Left ventricle myocardium inferior (tissue), 1 donor: ENCODE data around the gene TSPEAR. TPM values are rescaled to one million over a fixed set of nuclear protein-coding genes. Genes with fewer than 3 reads are reported as not detected.

Experiments used
- DNase-seq: peaks from one replicate; pipeline ENCODE4 v3.0.0-alpha.2; 2020
- H3K27ac ChIP-seq: fragments of 200-600 bp; replicated peaks from 2 replicates; pipeline ENCODE4 v1.8.0; 2021
- H3K27me3 ChIP-seq: fragments of 200-600 bp; 2 replicates; pipeline ENCODE4 v1.8.0; 2021; ENCODE audit warnings: low read depth
- H3K36me3 ChIP-seq: fragments of 200-600 bp; 2 replicates; pipeline ENCODE4 v1.8.0; 2021
- H3K4me1 ChIP-seq: fragments of 200-600 bp; 2 replicates; pipeline ENCODE4 v1.8.0; 2021
- H3K4me3 ChIP-seq: fragments of 200-600 bp; 2 replicates; pipeline ENCODE4 v1.8.0; 2021; ENCODE audit warnings: mild to moderate bottlenecking, moderate library complexity
- H3K9me3 ChIP-seq: fragments of 200-600 bp; replicated peaks from 2 replicates; pipeline ENCODE4 v1.8.0; 2021
- intact Hi-C: fragments of 100-400 bp; cut with micrococcal nuclease; formaldehyde crosslinking; loops from one replicate; pipeline ENCODE4 v1.11.0; 2022
- total RNA-seq: library from RNA; stranded (reverse); fragmentation: NEBNext Ultra II Directional; extraction: Animal tissue kit (Norgen Biotek cat#: 25700); gene quantifications from one replicate; pipeline ENCODE4 v1.2.1, GENCODE V29; 2021
- TF ChIP-seq, protein P1 (sequence below): fragments of 200-600 bp; IDR thresholded peaks from 2 replicates; pipeline ENCODE4 v1.8.0; 2021; ENCODE audit warnings: antibody characterized with exemption, mild to moderate bottlenecking, borderline replicate concordance
- donor health status: DM: no; HTN: yes; CAD: no; lungs with severe emphysema.

TSPEAR gene
- total RNA-seq, 1 donor from 2014 or later = 3.3 TPM

DNA sequence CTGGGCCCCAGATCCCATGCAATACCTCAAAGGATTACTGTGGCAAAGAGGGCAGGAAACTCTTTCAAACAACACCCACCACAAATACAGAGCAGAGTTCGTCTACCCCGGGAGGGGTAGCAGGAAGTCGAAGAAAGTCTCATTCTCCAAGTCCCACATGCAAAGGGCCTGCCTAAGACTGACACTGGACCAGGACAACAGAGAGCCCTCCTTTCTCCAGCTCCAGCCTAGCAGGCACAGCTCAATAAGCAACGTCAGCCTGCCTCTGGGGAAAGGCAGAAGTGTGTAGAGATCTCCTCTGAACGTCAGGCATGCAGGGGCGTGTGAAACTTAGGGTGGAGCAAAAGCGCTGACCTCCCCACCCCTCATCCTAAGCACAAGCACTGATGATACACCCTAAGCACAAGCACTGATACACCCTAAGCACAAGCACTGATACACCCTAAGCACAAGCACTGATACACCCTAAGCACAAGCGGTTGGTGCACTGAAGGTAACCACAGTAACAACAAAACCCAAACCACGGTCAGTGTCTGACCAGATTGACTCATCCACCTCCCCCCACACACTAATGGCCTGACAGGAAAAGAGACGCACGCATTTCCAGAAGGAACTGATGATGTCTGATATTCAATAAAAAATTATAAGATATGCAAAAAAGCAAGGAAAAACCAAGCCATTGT lies 52.3 kb downstream of the TSPEAR start:
- Histone ChIP-seq H3K4me1 (no peaks in the 10 kb centered on the region), H3K4me3 (no peak overlapping the region), H3K9me3 (peaks cover 25% of the 10 kb centered on the region), H3K36me3 (no peaks in the 10 kb centered on the region), H3K27ac (no peak overlapping the region), H3K27me3 (peaks cover 14% of the 10 kb centered on the region)
- intact Hi-C loops = no loop called here
- TF ChIP-seq, protein P1, sequence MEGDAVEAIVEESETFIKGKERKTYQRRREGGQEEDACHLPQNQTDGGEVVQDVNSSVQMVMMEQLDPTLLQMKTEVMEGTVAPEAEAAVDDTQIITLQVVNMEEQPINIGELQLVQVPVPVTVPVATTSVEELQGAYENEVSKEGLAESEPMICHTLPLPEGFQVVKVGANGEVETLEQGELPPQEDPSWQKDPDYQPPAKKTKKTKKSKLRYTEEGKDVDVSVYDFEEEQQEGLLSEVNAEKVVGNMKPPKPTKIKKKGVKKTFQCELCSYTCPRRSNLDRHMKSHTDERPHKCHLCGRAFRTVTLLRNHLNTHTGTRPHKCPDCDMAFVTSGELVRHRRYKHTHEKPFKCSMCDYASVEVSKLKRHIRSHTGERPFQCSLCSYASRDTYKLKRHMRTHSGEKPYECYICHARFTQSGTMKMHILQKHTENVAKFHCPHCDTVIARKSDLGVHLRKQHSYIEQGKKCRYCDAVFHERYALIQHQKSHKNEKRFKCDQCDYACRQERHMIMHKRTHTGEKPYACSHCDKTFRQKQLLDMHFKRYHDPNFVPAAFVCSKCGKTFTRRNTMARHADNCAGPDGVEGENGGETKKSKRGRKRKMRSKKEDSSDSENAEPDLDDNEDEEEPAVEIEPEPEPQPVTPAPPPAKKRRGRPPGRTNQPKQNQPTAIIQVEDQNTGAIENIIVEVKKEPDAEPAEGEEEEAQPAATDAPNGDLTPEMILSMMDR = no peak
- no peak for DNase-seq

DNA sequence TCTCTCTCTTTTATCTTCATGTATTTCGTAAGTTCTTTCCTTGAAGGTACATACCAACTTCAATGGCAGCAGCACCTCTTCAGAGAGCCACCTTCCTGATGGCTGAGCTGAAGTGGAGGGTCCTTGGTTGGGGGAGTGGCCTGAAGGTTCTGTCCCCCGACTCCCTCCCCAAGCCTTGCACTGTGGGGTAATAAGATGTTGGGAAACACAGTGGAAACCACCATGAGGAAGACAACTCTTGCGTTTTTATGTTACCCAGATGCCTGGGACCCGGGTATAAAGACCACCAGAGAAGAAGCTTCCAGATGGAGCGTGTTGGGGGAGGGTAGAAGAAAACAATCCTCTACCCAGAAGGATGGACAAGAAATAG lies 52.8 kb downstream of the TSPEAR start:
- no peak overlapping the region for H3K27ac ChIP-seq
- intact Hi-C loops = no loop called here
- H3K4me3 ChIP-seq = no peak overlapping the region
- no peaks in the 10 kb centered on the region for H3K36me3 ChIP-seq
- TF ChIP-seq, protein P1 = no peak
- H3K27me3 ChIP-seq = peaks cover 14% of the 10 kb centered on the region
- DNase-seq = no peak
- no peaks in the 10 kb centered on the region for H3K4me1 ChIP-seq
- H3K9me3 ChIP-seq = peaks cover 20% of the 10 kb centered on the region

DNA sequence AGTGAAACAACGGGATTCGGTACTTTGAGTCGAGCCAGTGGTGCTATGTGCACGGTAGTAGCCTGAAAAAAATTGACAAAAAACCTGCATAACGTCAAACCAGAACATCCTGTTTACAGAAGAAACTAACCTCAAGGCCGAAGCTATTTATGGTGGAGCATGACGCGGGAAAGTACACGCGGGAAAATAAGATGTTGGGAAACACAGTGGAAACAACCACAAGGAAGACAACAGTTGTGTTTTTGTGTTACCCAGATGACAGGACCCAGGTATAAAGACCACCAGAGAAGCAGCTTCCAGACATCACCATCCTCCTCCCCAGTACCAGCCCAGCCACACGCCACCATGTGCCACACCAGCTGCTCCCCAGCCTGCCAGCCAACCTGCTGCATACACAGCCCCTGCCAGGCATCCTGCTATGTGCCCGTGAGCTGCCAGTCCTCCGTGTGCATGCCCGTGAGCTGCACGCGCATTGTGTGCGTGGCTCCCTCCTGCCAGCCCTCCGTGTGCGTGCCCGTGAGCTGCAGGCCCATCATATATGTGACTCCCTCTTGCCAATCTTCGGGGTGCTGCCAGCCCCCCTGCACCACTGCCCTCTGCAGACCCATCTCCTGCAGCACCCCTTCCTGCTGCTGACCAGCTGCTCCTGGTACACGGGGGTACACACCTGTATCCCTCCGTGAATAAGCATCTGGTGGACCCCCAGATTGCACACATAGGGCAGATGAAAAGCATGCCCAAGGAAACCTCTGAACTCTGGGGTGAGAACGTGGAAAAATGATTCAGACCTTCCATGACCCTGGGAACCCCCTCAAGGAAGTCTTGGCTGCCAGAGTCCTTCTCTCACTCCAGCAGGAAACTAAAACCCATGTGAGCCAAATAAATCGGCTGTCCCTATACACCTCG lies 53.5 kb downstream of the TSPEAR start, which contains the start of gene KRTAP12-3:
Gene KRTAP12-3, plus strand, starts transcription at position 298 of the 906 bp plus-strand sequence. Its CDS starts 48 bp downstream, at position 346.
- Histone ChIP-seq H3K27ac (no peak within 1 kb of the TSS), H3K9me3 (peaks cover 13% of the 10 kb centered on the region), H3K27me3 (peaks cover 14% of the 10 kb centered on the region), H3K4me1 (no peaks in the 10 kb centered on the region), H3K36me3 (no peaks in the 10 kb centered on the region), H3K4me3 (no peak within 1 kb of the TSS)
- TF ChIP-seq, protein P1 = no peak
- intact Hi-C loops = no loop called here
- no peak for DNase-seq

DNA sequence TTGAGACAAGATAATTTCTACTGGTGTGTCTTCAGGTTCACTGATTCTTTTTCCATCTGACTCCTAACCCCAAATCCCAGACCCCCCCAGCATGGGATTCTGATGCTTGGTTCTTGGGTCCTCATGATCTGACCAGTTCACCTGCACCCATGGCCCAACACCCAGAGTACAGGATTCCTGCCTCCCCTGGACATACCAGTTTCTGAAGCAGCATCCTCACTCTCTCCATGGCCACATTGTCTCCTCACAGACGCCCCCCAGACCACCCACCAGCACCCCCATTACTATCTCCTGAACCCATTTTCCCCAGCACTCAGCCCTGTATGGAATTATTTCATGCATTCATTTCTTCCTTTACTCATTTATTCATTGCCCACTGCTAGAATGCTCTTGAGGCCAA lies 54.5 kb downstream of the TSPEAR start:
- DNase-seq = no peak
- H3K4me1 ChIP-seq = no peaks in the 10 kb centered on the region
- no peak overlapping the region for H3K4me3 ChIP-seq
- H3K9me3 ChIP-seq = peaks cover 12% of the 10 kb centered on the region
- no peak overlapping the region for H3K27ac ChIP-seq
- H3K27me3 ChIP-seq = peaks cover 14% of the 10 kb centered on the region
- TF ChIP-seq, protein P1 = no peak
- intact Hi-C loops = no loop called here
- no peaks in the 10 kb centered on the region for H3K36me3 ChIP-seq

DNA sequence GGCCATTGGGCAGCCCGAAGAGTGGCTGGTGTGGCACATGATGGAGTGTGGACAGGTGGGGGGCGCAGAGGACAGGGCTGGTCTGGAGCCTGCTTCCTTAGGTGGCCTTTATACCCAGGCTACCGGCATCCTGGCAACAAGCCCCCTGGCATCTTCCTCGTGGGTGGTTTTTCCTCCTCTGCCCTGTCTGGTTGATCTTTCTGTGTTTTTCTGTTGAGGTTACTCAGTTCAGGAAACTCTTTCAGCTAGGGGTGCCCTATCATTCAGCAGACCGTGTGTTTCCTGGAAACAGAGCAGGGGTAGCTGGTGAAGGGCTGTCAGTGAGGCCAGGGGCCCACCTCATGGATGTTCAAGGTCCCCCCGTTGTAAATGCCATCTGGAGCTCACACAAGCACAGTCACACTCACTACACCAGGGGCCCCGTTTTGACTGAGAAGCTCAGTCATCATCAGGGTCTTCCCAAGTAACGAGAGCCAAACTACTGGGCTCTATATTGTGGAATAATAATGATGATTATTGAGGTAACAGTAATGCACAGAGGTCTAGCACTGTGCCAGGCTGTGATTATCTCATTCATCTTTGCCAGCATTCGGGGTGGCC lies 56.7 kb downstream of the TSPEAR start, which contains the start of gene KRTAP12-4:
Gene KRTAP12-4, minus strand, starts transcription at position 84 of the 600 bp plus-strand sequence. Its CDS starts 45 bp downstream, at position 39.
- H3K4me3 ChIP-seq = no peak within 1 kb of the TSS
- no peak within 1 kb of the TSS for H3K27ac ChIP-seq
- no peaks in the 10 kb centered on the region for H3K4me1 ChIP-seq
- H3K27me3 ChIP-seq = peaks cover 14% of the 10 kb centered on the region
- DNase-seq = no peak
- TF ChIP-seq, protein P1 = no peak
- intact Hi-C loops = no loop called here
- H3K36me3 ChIP-seq = no peaks in the 10 kb centered on the region
- H3K9me3 ChIP-seq = peaks cover 12% of the 10 kb centered on the region
